NCI-H2029 (cell line): ENCODE measurements around the gene NTNG2.
A peak's percentile ranks its signal among the peaks of the same experiment; 100 is the strongest.

Experiments
- DNase-seq: peaks from one replicate; lab custom pipeline; 2025; lab: John Stamatoyannopoulos, UW

NTNG2 gene

GRCh38 chr9:132201780-132202703 is 40.2 kb downstream of the NTNG2 start:
- no peak for DNase-seq

DNA sequence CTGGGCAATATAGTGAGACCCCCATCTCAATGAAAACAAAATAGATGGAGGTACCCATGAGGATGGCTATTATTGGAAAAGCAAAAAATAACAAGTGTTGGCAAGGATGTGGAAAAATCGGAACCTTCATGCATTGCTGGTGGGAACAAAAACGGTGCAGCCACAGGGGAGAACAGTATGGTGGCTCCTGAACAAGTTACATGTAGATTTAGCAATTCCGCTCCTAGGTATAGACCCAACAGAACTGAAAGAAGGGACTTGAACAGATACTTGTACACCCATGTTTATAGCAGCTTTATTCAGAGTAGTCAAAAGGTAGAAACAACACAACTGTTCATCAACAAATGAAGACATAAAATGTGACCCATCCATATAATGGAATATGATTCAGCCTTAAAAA is 43.0 kb downstream of the NTNG2 start:
- DNase-seq: no peak

DNA sequence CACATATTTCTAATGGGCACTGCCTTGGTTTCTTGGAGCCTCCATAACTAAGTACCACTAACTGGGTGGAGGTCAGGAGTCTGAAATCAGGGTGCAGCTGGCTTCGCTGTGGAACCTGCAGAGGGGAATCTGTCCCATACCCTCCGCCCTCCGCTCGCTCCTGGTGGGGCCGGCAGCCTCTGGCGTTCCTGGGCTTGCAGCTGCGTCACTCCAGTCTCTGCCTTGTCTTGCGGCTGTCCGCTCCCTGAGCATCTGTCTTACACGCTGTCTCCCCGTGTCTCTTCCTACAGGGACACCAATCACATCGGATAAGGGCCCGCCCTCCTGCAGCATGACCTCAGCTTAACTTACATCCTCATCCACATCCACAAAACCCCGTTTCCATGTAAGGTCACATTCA is 45.4 kb downstream of the NTNG2 start:
- DNase-seq: no peak

DNA sequence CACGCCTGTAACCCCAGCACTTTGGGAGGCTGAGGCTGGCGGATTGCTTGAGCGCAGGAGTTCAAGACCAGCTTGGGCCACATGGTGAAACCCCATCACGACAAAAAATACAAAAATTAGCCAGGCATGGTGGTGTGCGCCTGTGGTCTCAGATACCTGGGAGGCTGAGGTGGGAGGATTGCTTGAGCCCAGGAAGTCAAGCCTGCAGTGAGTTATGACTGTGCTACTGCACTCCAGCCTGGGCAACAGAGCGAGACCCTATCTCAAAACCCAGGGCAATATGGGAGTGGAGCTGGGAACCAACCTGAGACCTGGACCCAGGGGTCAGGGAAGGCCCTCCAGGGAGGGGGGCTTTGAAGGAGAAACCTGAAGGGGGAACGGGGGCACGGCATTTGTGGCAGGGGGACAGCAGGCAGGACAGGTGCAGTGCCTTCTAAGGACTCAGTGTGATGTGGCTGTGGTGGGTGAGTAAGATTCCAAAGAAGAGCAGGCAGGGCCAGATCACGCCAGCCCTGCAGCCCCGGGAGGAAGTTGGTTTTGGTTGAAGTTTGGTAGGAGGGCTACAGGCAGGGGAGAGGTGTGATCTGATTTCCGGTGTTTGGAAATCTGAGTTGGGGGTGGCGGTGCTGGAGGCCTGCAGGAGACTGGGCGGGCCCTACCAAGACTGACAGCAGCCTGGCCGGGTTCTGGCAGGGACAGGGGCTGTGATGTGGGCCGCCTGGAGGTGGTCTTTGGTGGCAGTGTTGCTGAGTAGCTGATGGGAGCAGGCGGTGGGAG is 46.2 kb downstream of the NTNG2 start:
- no peak for DNase-seq

DNA sequence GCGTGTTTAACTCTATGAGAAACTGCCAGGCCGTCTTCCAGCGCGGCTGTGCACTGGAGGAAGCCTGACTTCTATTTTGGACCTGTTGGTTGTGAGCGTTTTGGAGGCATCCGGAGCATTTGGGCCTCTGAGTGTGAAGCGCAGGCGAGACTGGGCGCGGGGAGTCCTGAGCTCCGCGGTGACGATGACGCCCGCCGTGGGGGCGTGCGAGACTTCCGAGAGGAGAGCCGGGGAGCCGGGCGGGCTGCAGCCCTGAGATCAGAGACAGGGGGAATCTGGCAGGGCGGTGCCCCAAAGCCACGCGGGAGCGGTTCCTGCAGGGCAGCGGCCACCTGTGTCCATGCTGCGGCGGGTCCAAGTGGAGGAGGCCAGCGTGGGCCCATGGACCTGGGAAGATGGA is 47.4 kb downstream of the NTNG2 start:
- no peak for DNase-seq

GRCh38 chr9:132210472-132211145 is 48.8 kb downstream of the NTNG2 start:
- no peak for DNase-seq

- DNase-seq: no peak
Measured at GRCh38 chr9:132211570-132211969, 49.7 kb downstream of the NTNG2 start.

DNA sequence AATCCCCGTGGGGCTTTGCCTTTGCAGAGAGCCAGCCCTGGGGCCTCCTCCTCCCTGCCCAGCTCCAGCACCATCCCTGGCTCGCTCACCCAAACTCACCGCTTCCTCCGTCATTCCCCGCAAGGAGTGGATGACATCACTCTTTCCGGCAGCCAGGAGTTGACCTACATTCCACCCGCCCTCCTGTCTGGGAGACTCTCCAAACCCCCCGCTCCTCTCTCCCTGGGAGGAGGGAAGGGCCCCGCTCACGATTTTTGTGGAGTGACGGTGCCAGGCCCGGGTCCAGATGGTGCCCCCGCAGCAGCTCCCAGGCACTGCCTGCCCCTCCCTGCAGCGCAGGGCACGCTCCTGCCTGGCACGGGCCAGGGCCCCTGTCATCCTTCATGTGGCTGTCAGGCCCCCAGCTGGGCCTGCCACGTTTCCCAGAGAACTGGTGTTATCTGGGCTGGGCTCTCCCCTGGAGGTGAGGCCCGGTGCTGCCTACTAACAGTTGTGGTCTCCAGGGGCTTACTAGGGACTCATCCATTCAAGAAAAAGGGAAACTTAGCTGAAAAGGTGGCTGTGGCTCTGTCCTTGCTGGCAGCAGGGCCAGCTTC is 52.3 kb downstream of the NTNG2 start:
- peak; percentile 91 for DNase-seq

GRCh38 chr9:132216861-132217619 is 55.2 kb downstream of the NTNG2 start:
- no peak for DNase-seq

DNA sequence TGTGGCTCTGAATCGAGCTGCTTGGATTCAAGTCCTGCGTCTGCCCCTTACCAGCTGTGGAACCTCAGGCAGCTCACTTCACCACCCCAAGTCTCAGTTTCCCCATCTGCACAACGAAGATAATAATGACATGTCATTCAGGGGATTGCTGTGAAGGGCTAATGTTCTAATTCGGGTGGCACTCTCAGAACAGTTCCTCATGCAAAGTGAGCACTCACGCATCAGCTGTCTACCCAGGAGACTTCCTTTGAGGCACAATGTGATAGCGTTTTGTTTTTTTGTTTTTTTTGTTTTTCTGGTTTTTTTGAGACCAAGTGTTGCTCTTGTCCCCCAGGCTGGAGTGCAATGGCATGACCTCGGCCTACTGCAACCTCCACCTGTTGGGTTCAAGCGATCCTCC is 56.4 kb downstream of the NTNG2 start:
- no peak for DNase-seq

- DNase-seq: no peak
Measured at GRCh38 chr9:132221941-132222340, 60.1 kb downstream of the NTNG2 start.

DNA sequence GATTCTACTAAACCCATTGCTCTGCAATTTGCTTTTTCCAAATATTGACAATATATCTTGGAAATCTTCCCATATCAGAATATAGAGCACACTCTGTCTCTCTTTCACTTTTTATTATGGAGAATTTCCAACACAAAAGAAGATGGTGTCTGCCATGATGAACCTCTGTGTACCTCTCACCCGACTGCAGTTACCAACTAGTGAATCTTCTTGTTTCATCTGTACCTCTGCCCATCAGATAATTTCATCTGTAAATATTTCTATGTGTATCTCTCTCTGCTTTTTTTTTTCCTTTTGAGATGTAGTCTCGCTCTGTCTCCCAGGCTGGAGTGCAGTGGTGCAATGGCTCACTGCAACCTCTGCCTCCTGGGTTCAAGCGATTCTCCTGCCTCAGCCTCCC is 62.8 kb downstream of the NTNG2 start:
- no peak for DNase-seq

- DNase-seq: no peak
Measured at GRCh38 chr9:132226571-132227430, 64.9 kb downstream of the NTNG2 start.

DNA sequence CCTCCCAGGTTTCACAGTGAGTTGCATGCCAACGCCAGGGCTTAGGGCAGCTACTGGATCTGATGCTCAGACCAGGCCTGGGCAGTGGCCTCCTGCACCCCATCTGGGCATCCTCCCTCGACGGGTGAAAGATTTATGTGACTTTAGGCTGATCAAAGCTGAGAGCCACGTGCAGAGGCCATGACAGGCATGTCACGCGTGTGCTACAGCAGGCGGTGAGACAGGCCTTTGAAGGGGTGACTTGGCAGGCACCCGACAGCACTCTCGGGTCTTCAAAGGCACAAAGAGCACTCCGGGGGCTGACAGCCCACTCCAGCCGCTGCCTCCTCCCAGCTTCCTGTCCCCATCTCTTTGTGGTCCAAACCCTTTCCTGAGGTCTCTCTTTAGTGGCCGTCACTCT is 66.2 kb downstream of the NTNG2 start:
- DNase-seq: no peak

GRCh38 chr9:132230605-132231004 is 68.7 kb downstream of the NTNG2 start:
- DNase-seq: no peak

GRCh38 chr9:132231019-132231701 is 69.3 kb downstream of the NTNG2 start:
- no peak for DNase-seq

DNA sequence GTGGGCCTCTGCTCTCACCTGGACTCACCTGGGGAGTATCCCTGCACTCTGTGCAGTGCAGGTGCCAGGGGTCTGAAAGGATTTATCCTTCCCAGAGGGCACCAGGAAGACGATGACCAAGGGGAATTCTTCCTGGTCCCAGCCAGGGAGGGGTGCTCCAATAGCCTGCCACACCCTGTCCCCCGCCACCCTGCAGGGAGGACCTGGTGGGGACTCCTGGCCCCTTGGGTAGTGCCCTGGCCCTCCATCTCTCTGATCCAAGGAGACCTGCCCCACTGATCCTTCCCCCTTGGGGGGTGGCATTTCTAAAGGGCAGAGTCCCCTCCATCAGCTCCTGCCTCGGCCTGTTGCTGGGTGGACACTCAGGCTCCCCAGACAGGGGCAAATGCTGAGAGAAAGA is 70.7 kb downstream of the NTNG2 start:
- no peak for DNase-seq

- no peak for DNase-seq
Measured at GRCh38 chr9:132233138-132233537, 71.3 kb downstream of the NTNG2 start.

GRCh38 chr9:132234535-132234934 is 72.7 kb downstream of the NTNG2 start:
- DNase-seq: no peak

GRCh38 chr9:132235125-132235524 is 73.3 kb downstream of the NTNG2 start:
- DNase-seq: no peak
